ENCODE data around the gene PDE6H. TPM values are rescaled to one million over a fixed set of nuclear protein-coding genes. Genes with fewer than 3 reads are reported as not detected.
A peak's percentile ranks its signal among the peaks of the same experiment; 100 is the strongest.

The PDE6H gene
- total RNA-seq, 1 donor from 2014 or later = not detected

GRCh38 chr12:14946162-14946561 lies 26.7 kb upstream of the PDE6H start:
- Histone ChIP-seq H3K4me2 (no peak overlapping the region), H3K36me3 (no peaks in the 10 kb centered on the region), H4K20me1 (ENCODE audit: low read depth) (no peaks in the 10 kb centered on the region), H3F3A (ENCODE audit: low read depth) (no peaks in the 10 kb centered on the region), H2AFZ (replicated peaks) (no peak overlapping the region), H3K27ac (no peak overlapping the region), H3K4me1 (peaks cover 4% of the 10 kb centered on the region), H3K4me3 (no peak overlapping the region), H3K79me2 (ENCODE audit: low read depth) (no peaks in the 10 kb centered on the region), H3K27me3 (no peaks in the 10 kb centered on the region), H3K9ac (no peak overlapping the region), H3K9me3 (ENCODE audit: low read depth) (no peaks in the 10 kb centered on the region)
- H3K4me1 Mint-ChIP-seq = peaks cover 37% of the 10 kb centered on the region
- no peak overlapping the region for H3K4me3 Mint-ChIP-seq
- no peaks in the 10 kb centered on the region for H3K9me3 Mint-ChIP-seq
- no peaks in the 10 kb centered on the region for H3K36me3 Mint-ChIP-seq
- no peak overlapping the region for H3K27ac Mint-ChIP-seq
- DNase-seq (ENCODE audit: low spot score) = no peak
- TF ChIP-seq EZH2phosphoT487 (IDR thresholded peaks at IDR 0.05) (no peak), EZH2 (IDR thresholded peaks at IDR 0.05) (no peak), CTCF (IDR thresholded peaks at IDR 0.05) (no peak)
- peaks cover 3% of the 10 kb centered on the region for H3K27me3 Mint-ChIP-seq (ENCODE audit: insufficient read depth, low read depth)

- Histone ChIP-seq H3K9ac (no peak overlapping the region), H3K79me2 (ENCODE audit: low read depth) (no peaks in the 10 kb centered on the region), H2AFZ (replicated peaks) (no peak overlapping the region), H3K4me1 (peaks cover 4% of the 10 kb centered on the region), H3K9me3 (ENCODE audit: low read depth) (no peaks in the 10 kb centered on the region), H3K36me3 (no peaks in the 10 kb centered on the region), H4K20me1 (ENCODE audit: low read depth) (no peaks in the 10 kb centered on the region), H3K4me3 (no peak overlapping the region), H3K27ac (no peak overlapping the region), H3K27me3 (no peaks in the 10 kb centered on the region), H3K4me2 (no peak overlapping the region), H3F3A (ENCODE audit: low read depth) (no peaks in the 10 kb centered on the region)
- Mint-ChIP-seq H3K27ac (no peak overlapping the region), H3K9me3 (no peaks in the 10 kb centered on the region), H3K36me3 (no peaks in the 10 kb centered on the region), H3K27me3 (ENCODE audit: insufficient read depth, low read depth) (peaks cover 3% of the 10 kb centered on the region), H3K4me3 (no peak overlapping the region), H3K4me1 (peaks cover 42% of the 10 kb centered on the region)
- no peak for DNase-seq (ENCODE audit: low spot score)
- TF ChIP-seq CTCF (IDR thresholded peaks at IDR 0.05) (no peak), EZH2phosphoT487 (IDR thresholded peaks at IDR 0.05) (no peak), EZH2 (IDR thresholded peaks at IDR 0.05) (no peak)
Observed at GRCh38 chr12:14946861-14947260, 26.0 kb upstream of the PDE6H start.

GRCh38 chr12:14948672-14949071 lies 24.2 kb upstream of the PDE6H start:
- H3K4me3 Mint-ChIP-seq = no peak overlapping the region
- Histone ChIP-seq H3K79me2 (ENCODE audit: low read depth) (no peaks in the 10 kb centered on the region), H3K9ac (no peak overlapping the region), H2AFZ (replicated peaks) (peak overlapping the region; percentile 91), H3K27me3 (no peaks in the 10 kb centered on the region), H3K4me1 (peaks cover 4% of the 10 kb centered on the region), H3K36me3 (no peaks in the 10 kb centered on the region), H3K9me3 (ENCODE audit: low read depth) (no peaks in the 10 kb centered on the region), H3K4me3 (no peak overlapping the region), H4K20me1 (ENCODE audit: low read depth) (no peaks in the 10 kb centered on the region), H3K4me2 (no peak overlapping the region), H3F3A (ENCODE audit: low read depth) (no peaks in the 10 kb centered on the region), H3K27ac (no peak overlapping the region)
- no peak for TF ChIP-seq EZH2 (IDR thresholded peaks at IDR 0.05)
- no peak for TF ChIP-seq CTCF (IDR thresholded peaks at IDR 0.05)
- TF ChIP-seq EZH2phosphoT487 (IDR thresholded peaks at IDR 0.05) = no peak
- H3K4me1 Mint-ChIP-seq = peaks cover 42% of the 10 kb centered on the region
- H3K27me3 Mint-ChIP-seq (ENCODE audit: insufficient read depth, low read depth) = peaks cover 3% of the 10 kb centered on the region
- H3K36me3 Mint-ChIP-seq = no peaks in the 10 kb centered on the region
- no peaks in the 10 kb centered on the region for H3K9me3 Mint-ChIP-seq
- peak overlapping the region; percentile 94 for H3K27ac Mint-ChIP-seq
- DNase-seq (ENCODE audit: low spot score) = no peak

All from neural progenitor cell (in vitro differentiated cells).